HCT116 (cell line): Measurements from ENCODE around the gene SLC25A44. TPM values are rescaled to one million over a fixed set of nuclear protein-coding genes. Genes with fewer than 3 reads are reported as not detected.

Experiments used
- ATAC-seq: fragments of 200-7000 bp; cut with Tn5 transposase; 2 replicates; pipeline ENCODE4 v1.9.1; 2020; ENCODE audit warnings: mild to moderate bottlenecking, moderate library complexity
- BruUV-seq: library from RNA; stranded (reverse); fragments of 400-500 nt; replicated peaks from 2 replicates; lab custom pipeline; 2021; lab: Mats Ljungman, UMichigan
- CTCF ChIA-PET: fragments of 300-600 bp; sonication (Branson Sonifier 250); formaldehyde crosslinking; loops from one replicate; lab custom pipeline; 2021; ENCODE audit warnings: antibody characterized with exemption; lab: Charles Lee
- POLR2A ChIA-PET: fragments of 300-600, 350-600 bp; sonication (Branson Sonifier 250); formaldehyde crosslinking; loops from one replicate; lab custom pipeline; 2021; ENCODE audit warnings: antibody characterized with exemption; lab: Charles Lee
- RAD21 ChIA-PET, 2 experiments: fragments of 300-600 bp; sonication (Branson Sonifier 250); formaldehyde crosslinking; loops; one replicate each; lab custom pipeline; 2023; ENCODE audit warnings: low total read pairs in 2 of 2; ENCODE audit not compliant: uncharacterized antibody in 2 of 2, unreplicated experiment in 2 of 2, low non-redundant PET in 1 of 2; lab: Charles Lee
- DNase-seq: peaks from one replicate; pipeline ENCODE4 v3.0.0-alpha.2; 2010; ENCODE audit warnings: low read depth, low spot score
- H2AFZ ChIP-seq: fragments of 200-600 bp; shearing (Covaris generic), sonication (generic); 2 replicates; pipeline ENCODE4 v1.6.1; 2017; ENCODE audit warnings: low read depth, mixed run types, mixed read lengths, antibody characterized with exemption, low read length; ENCODE audit not compliant: poor library complexity, severe bottlenecking
- H3K27ac ChIP-seq: 2 replicates; pipeline ENCODE4 v1.5.1; 2012; ENCODE audit warnings: low read depth, low read length
- H3K27me3 ChIP-seq: fragments of 200-600 bp; sonication (generic); 2 replicates; pipeline ENCODE4 v1.6.1; 2016; ENCODE audit warnings: mixed run types, low read length, mixed read lengths; ENCODE audit not compliant: insufficient read depth
- H3K36me3 ChIP-seq, 2 experiments: fragments of 200-500 bp in 1 of 2; fragments of 200-600 bp in 1 of 2; sonication (Bioruptor generic) in 1 of 2; sonication (generic) in 1 of 2; 2 replicates each; pipeline versions ENCODE4 v1.5.1 to v1.6.1; 2014 to 2016; ENCODE audit warnings: low read length in 2 of 2, inconsistent platforms in 1 of 2, mixed read lengths in 1 of 2, mixed run types in 1 of 2; ENCODE audit not compliant: insufficient read depth in 2 of 2, control insufficient read depth in 1 of 2
- H3K4me1 ChIP-seq, 2 experiments: fragments of 200-600 bp in 1 of 2; sonication (generic) in 1 of 2; 2 replicates each; pipeline versions ENCODE4 v1.5.1 to v1.6.1; 2012 to 2017; ENCODE audit warnings: low read length in 2 of 2, inconsistent platforms in 1 of 2, mild to moderate bottlenecking in 1 of 2, mixed read lengths in 1 of 2, mixed run types in 1 of 2, moderate library complexity in 1 of 2; ENCODE audit not compliant: insufficient read depth in 2 of 2, control insufficient read depth in 1 of 2
- H3K4me2 ChIP-seq: fragments of 200-600 bp; sonication (generic); 2 replicates; pipeline ENCODE4 v1.6.1; 2017; ENCODE audit warnings: mixed run types, low read length, mixed read lengths
- H3K4me3 ChIP-seq, 2 experiments: fragments of 200-600 bp in 1 of 2; sonication (generic) in 1 of 2; replicated peaks in 1 of 2; 2 replicates each; pipeline ENCODE4 v1.5.1; 2011 to 2016; ENCODE audit warnings: low read length in 2 of 2, control low read depth in 1 of 2, low read depth in 1 of 2, mild to moderate bottlenecking in 1 of 2, mixed read lengths in 1 of 2, mixed run types in 1 of 2
- H3K79me2 ChIP-seq: fragments of 200-600 bp; sonication (generic); 2 replicates; pipeline ENCODE4 v1.6.1; 2017; ENCODE audit warnings: mild to moderate bottlenecking, mixed run types, low read length, moderate library complexity, mixed read lengths; ENCODE audit not compliant: insufficient read depth
- H3K9ac ChIP-seq: fragments of 200-600 bp; sonication (generic); 2 replicates; pipeline ENCODE4 v1.6.1; 2016; ENCODE audit warnings: low read length, mixed read lengths
- H3K9me2 ChIP-seq: fragments of 200-600 bp; sonication (generic), shearing (Covaris generic); 2 replicates; pipeline ENCODE4 v1.6.1; 2017; ENCODE audit warnings: mixed run types, mild to moderate bottlenecking, moderate library complexity; ENCODE audit not compliant: insufficient read depth
- H3K9me3 ChIP-seq, 2 experiments: fragments of 200-500 bp in 1 of 2; fragments of 200-600 bp in 1 of 2; sonication (Bioruptor generic) in 1 of 2; sonication (generic) in 1 of 2; 2 replicates each; pipeline ENCODE4 v1.6.1; 2014 to 2017; ENCODE audit warnings: low read length in 2 of 2, mixed read lengths in 2 of 2, inconsistent platforms in 1 of 2, low read depth in 1 of 2, mild to moderate bottlenecking in 1 of 2, mixed run types in 1 of 2, moderate library complexity in 1 of 2; ENCODE audit not compliant: control insufficient read depth in 1 of 2, insufficient read depth in 1 of 2
- H4K20me1 ChIP-seq: fragments of 200-600 bp; sonication (generic), shearing (Covaris generic); 2 replicates; pipeline ENCODE4 v1.6.1; 2017; ENCODE audit warnings: mixed run types, mild to moderate bottlenecking, moderate library complexity; ENCODE audit not compliant: insufficient read depth
- CBX3 ChIP-seq: IDR thresholded peaks from 2 replicates; pipeline ENCODE4 v1.6.1; 2012; ENCODE audit warnings: low read depth
- CEBPB ChIP-seq: IDR thresholded peaks from 2 replicates; pipeline ENCODE4 v1.6.1; 2012; ENCODE audit warnings: low read depth
- EGR1 ChIP-seq: IDR thresholded peaks from 2 replicates; pipeline ENCODE4 v1.6.1; 2012; ENCODE audit warnings: low read depth
- ELF1 ChIP-seq: IDR thresholded peaks from 2 replicates; pipeline ENCODE4 v1.6.1; 2012; ENCODE audit warnings: low read depth, borderline replicate concordance
- EZH2 ChIP-seq: fragments of 200-600 bp; sonication (generic); IDR thresholded peaks from 2 replicates; pipeline ENCODE4 v1.6.1; 2017; ENCODE audit warnings: antibody characterized with exemption, mixed run types
- EZH2phosphoT487 ChIP-seq: fragments of 200-600 bp; IDR thresholded peaks from 2 replicates; pipeline ENCODE4 v1.6.1; 2018; ENCODE audit warnings: antibody characterized with exemption, borderline replicate concordance
- FOSL1 ChIP-seq: IDR thresholded peaks from 2 replicates; pipeline ENCODE4 v1.6.1; 2012; ENCODE audit warnings: low read depth
- JUND ChIP-seq: IDR thresholded peaks from 2 replicates; pipeline ENCODE4 v1.6.1; 2012
- POLR2A ChIP-seq: IDR thresholded peaks from 2 replicates; pipeline ENCODE4 v1.7.0; 2011; ENCODE audit warnings: borderline replicate concordance; ENCODE audit not compliant: insufficient read depth, insufficient read length; ENCODE audit errors: extremely low read depth
- POLR2AphosphoS5 ChIP-seq: IDR thresholded peaks from 2 replicates; pipeline ENCODE4 v1.6.1; 2011; ENCODE audit warnings: mild to moderate bottlenecking, low read depth, low read length, moderate library complexity
- RAD21 ChIP-seq: IDR thresholded peaks from 2 replicates; pipeline ENCODE4 v1.6.1; 2012; ENCODE audit warnings: low read depth, mild to moderate bottlenecking
- REST ChIP-seq: IDR thresholded peaks from 2 replicates; pipeline ENCODE4 v1.6.1; 2012; ENCODE audit warnings: low read depth
- SIN3A ChIP-seq: IDR thresholded peaks from 2 replicates; pipeline ENCODE4 v1.6.1; 2012; ENCODE audit warnings: low read depth
- SRF ChIP-seq: IDR thresholded peaks from 2 replicates; pipeline ENCODE4 v1.6.1; 2012; ENCODE audit warnings: low read depth
- YY1 ChIP-seq: IDR thresholded peaks from 2 replicates; pipeline ENCODE4 v1.6.1; 2011; ENCODE audit warnings: low read length, low read depth, moderate library complexity, mild to moderate bottlenecking; ENCODE audit not compliant: insufficient replicate concordance; ENCODE audit errors: extremely low read depth
- ZFX ChIP-seq: fragments of 450-650 bp; IDR thresholded peaks from 2 replicates; pipeline ENCODE4 v1.6.1; 2017
- ZNF274 ChIP-seq: fragments of 200-500 bp; sonication (Bioruptor generic); IDR thresholded peaks from 2 replicates; pipeline ENCODE4 v1.6.1; 2014; ENCODE audit warnings: mild to moderate bottlenecking, low read depth, low read length, inconsistent platforms
- intact Hi-C: fragments of 100-400 bp; cut with micrococcal nuclease; formaldehyde crosslinking; loops from 2 replicates; pipeline ENCODE4 v1.10.0; 2022
- total RNA-seq: library from RNA; stranded (reverse); gene quantifications from one replicate; pipeline ENCODE4 v1.2.1, GENCODE V29; 2021; ENCODE audit not compliant: unreplicated experiment
- TF ChIP-seq, protein P1 (sequence below): IDR thresholded peaks from 2 replicates; pipeline ENCODE4 v1.6.1; 2012

Gene SLC25A44
- total RNA-seq, 1 experiment from 2014 or later: 17.5 TPM

DNA sequence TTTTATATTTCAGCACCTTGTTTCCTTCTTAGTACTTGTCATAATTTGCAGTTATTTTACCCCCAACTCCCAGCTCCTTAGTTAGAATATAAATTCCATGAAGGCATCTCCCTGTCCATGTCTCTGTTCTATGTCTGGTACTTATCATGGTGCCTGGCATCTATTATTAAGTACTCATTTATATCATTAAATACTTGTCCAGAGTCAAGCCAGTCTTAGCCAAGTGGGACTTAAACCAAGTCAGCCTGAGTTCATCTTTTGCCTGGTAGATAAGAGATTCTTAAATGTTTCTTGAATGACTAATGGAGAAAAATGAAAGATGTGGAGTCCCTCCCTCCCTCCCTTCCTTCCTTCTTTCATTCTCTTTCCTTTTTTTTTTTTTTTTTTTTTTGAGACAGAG, 9.4 kb downstream of the SLC25A44 start:
- no peak for DNase-seq
- BruUV-seq: no TSS peak
- Histone ChIP-seq H3K27me3 (no peaks in the 10 kb centered on the region), H3K36me3 (peaks cover 8 to 19% of the 10 kb centered on the region in 2 experiments; a peak in 2 of 4 replicates), H3K4me2 (no peak overlapping the region), H3K27ac (no peak overlapping the region), H3K4me1 (peaks cover 0 to 9% of the 10 kb centered on the region in 2 experiments; a peak in 1 of 4 replicates), H3K79me2 (peaks cover 20% of the 10 kb centered on the region), H2AFZ (no peak overlapping the region), H3K4me3 (no peak overlapping the region), H4K20me1 (no peaks in the 10 kb centered on the region), H3K9me2 (no peaks in the 10 kb centered on the region), H3K9me3 (no peaks in the 10 kb centered on the region), H3K9ac (no peak overlapping the region)
- POLR2A ChIA-PET: interaction anchor here (1.1 kb wide), 1 partner anchor 10 kb away, joined by 6 read pairs; the partner anchor contains the start of gene PMF1
- ATAC-seq: no peak
- CTCF ChIA-PET: no interaction called here
- RAD21 ChIA-PET: no interaction called here
- TF ChIP-seq SIN3A (no peak), CEBPB (no peak), ZNF274 (no peak), YY1 (no peak), SRF (no peak), FOSL1 (no peak), CBX3 (no peak), POLR2A (no peak), EZH2 (no peak), RAD21 (no peak), EZH2phosphoT487 (no peak)
- TF ChIP-seq, protein P1, sequence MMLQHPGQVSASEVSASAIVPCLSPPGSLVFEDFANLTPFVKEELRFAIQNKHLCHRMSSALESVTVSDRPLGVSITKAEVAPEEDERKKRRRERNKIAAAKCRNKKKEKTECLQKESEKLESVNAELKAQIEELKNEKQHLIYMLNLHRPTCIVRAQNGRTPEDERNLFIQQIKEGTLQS: no peak
- intact Hi-C loops: no loop called here

- Histone ChIP-seq H2AFZ (no peak overlapping the region), H3K4me2 (no peak overlapping the region), H4K20me1 (no peaks in the 10 kb centered on the region), H3K9me2 (no peaks in the 10 kb centered on the region), H3K79me2 (peaks cover 11% of the 10 kb centered on the region; the same call in 1 of the 2 replicates), H3K4me1 (peaks cover 0 to 3% of the 10 kb centered on the region in 2 experiments; a peak in 1 of 4 replicates), H3K4me3 (no peak overlapping the region), H3K27me3 (no peaks in the 10 kb centered on the region), H3K9me3 (no peaks in the 10 kb centered on the region), H3K9ac (no peak overlapping the region), H3K36me3 (peaks cover 8 to 15% of the 10 kb centered on the region in 2 experiments; a peak in 2 of 4 replicates), H3K27ac (no peak overlapping the region)
- no peak for DNase-seq
- ATAC-seq: no peak
- intact Hi-C loops: no loop called here
- RAD21 ChIA-PET: no interaction called here
- POLR2A ChIA-PET: no interaction called here
- CTCF ChIA-PET: no interaction called here
- no TSS peak for BruUV-seq
- no peak for TF ChIP-seq ELF1
- TF ChIP-seq EZH2phosphoT487: no peak
- TF ChIP-seq REST: no peak
- no peak for TF ChIP-seq POLR2AphosphoS5
- no peak for TF ChIP-seq SIN3A
- TF ChIP-seq ZFX: no peak
- no peak for TF ChIP-seq JUND
- TF ChIP-seq EZH2: no peak
- no peak for TF ChIP-seq FOSL1
- TF ChIP-seq EGR1: no peak
- TF ChIP-seq CEBPB: no peak
Observed at GRCh38 chr1:156204686-156205085, 10.8 kb downstream of the SLC25A44 start.
